Peyer's patch (tissue), 4 donors: ENCODE results near the gene PAX2. TPM values are rescaled to one million over a fixed set of nuclear protein-coding genes. Genes with fewer than 3 reads are reported as not detected.

ENCODE experiments used
- DNase-seq, 3 donors: peaks; one replicate each; pipeline ENCODE4 v3.0.0-alpha.2; 2017 to 2019
- H3K27ac ChIP-seq, 4 donors: fragments of 200-600 bp; sonication (generic); one replicate each; pipeline ENCODE4 v1.5.1; 2016 to 2019
- H3K27me3 ChIP-seq, 2 donors: fragments of 200-600 bp; sonication (generic); one replicate each; pipeline ENCODE4 v1.5.1; 2019
- H3K36me3 ChIP-seq, 3 donors: fragments of 200-600 bp; sonication (generic); one replicate each; pipeline ENCODE4 v1.5.1; 2016 to 2019
- H3K4me1 ChIP-seq, 4 donors: fragments of 200-600 bp; sonication (generic); one replicate each; pipeline ENCODE4 v1.5.1; 2016 to 2019
- H3K4me3 ChIP-seq, 4 donors: fragments of 200-600 bp; sonication (generic); 1 replicate in 3 of 4; 2 replicates in 1 of 4; pipeline ENCODE4 v1.5.1; 2016 to 2019; ENCODE audit warnings: mild to moderate bottlenecking in 1 of 4
- H3K9me3 ChIP-seq, 4 donors: fragments of 200-600 bp; sonication (generic); one replicate each; pipeline ENCODE4 v1.5.1; 2016 to 2019; ENCODE audit warnings: mild to moderate bottlenecking in 1 of 4
- CTCF ChIP-seq, 6 experiments: fragments of 450-650 bp in 4 of 6; fragments of 200-600 bp in 2 of 6; sonication (generic) in 1 of 6; IDR thresholded peaks; one replicate each; pipeline ENCODE4 v1.5.1; 2017 to 2019; ENCODE audit warnings: antibody characterized with exemption in 6 of 6, mild to moderate bottlenecking in 3 of 6, moderate library complexity in 1 of 6
- POLR2A ChIP-seq, 2 donors: fragments of 450-650 bp; IDR thresholded peaks; one replicate each; pipeline ENCODE4 v1.5.1; 2017; ENCODE audit warnings: antibody characterized with exemption in 2 of 2, mild to moderate bottlenecking in 2 of 2, moderate library complexity in 2 of 2
- total RNA-seq, 4 donors: library from RNA; depleted of rRNA; stranded (reverse); fragments of >200 nt; gene quantifications; one replicate each; pipeline ENCODE4 v1.1.0, GENCODE V29; 2016

Gene PAX2
- total RNA-seq, 4 donors from 2014 or later, result not detected

GRCh38 chr10:100825325-100825875 lies 80.0 kb downstream of the PAX2 start:
- no peak overlapping the region for H3K27ac ChIP-seq
- H3K4me1 ChIP-seq, result peaks cover 0 to 34% (median 18%) of the 10 kb centered on the region in 4 donors
- no peak overlapping the region for H3K4me3 ChIP-seq
- H3K36me3 ChIP-seq, result no peaks in the 10 kb centered on the region
- peaks cover 0 to 50% of the 10 kb centered on the region in 2 donors for H3K27me3 ChIP-seq
- peaks cover 0 to 3% (median 0%) of the 10 kb centered on the region in 4 donors for H3K9me3 ChIP-seq
- no peak for DNase-seq
- TF ChIP-seq POLR2A (IDR thresholded peaks at IDR 0.05), result no peak
- TF ChIP-seq CTCF (IDR thresholded peaks at IDR 0.05), result no peak

- Histone ChIP-seq H3K4me1 (peaks cover 0 to 34% (median 18%) of the 10 kb centered on the region in 4 donors), H3K9me3 (peaks cover 0 to 3% (median 0%) of the 10 kb centered on the region in 4 donors), H3K4me3 (peak overlapping the region; percentile 25 to 58 (median 53)), H3K36me3 (no peaks in the 10 kb centered on the region), H3K27me3 (peaks cover 0 to 55% of the 10 kb centered on the region in 2 donors), H3K27ac (no peak overlapping the region)
- TF ChIP-seq CTCF (IDR thresholded peaks at IDR 0.05) (no peak), POLR2A (IDR thresholded peaks at IDR 0.05) (no peak)
- DNase-seq, result no peak
Observed at GRCh38 chr10:100826031-100826651, 80.8 kb downstream of the PAX2 start.

- H3K4me3 ChIP-seq, result peak overlapping the region; percentile 25 to 58 (median 53)
- peaks cover 0 to 34% (median 18%) of the 10 kb centered on the region in 4 donors for H3K4me1 ChIP-seq
- H3K36me3 ChIP-seq, result no peaks in the 10 kb centered on the region
- H3K9me3 ChIP-seq, result peaks cover 0 to 3% (median 0%) of the 10 kb centered on the region in 4 donors
- TF ChIP-seq POLR2A (IDR thresholded peaks at IDR 0.05), result no peak
- no peak for TF ChIP-seq CTCF (IDR thresholded peaks at IDR 0.05)
- no peak overlapping the region for H3K27ac ChIP-seq
- H3K27me3 ChIP-seq, result peaks cover 0 to 57% of the 10 kb centered on the region in 2 donors
- no peak for DNase-seq
Observed at GRCh38 chr10:100826661-100826982, 81.2 kb downstream of the PAX2 start.

- DNase-seq, result peak in 2 of 3 donors; percentile 42 to 54
- peaks cover 0 to 57% of the 10 kb centered on the region in 2 donors for H3K27me3 ChIP-seq
- TF ChIP-seq POLR2A (IDR thresholded peaks at IDR 0.05) (no peak), CTCF (IDR thresholded peaks at IDR 0.05) (peak in 4 of 6 experiments; percentile 6 to 18 (median 12))
Observed at GRCh38 chr10:100826983-100827818, 81.8 kb downstream of the PAX2 start.

GRCh38 chr10:100827819-100828737 lies 82.7 kb downstream of the PAX2 start:
- DNase-seq, result peak in 2 of 3 donors; percentile 38 to 58
- Histone ChIP-seq H3K4me1 (peaks cover 0 to 34% (median 18%) of the 10 kb centered on the region in 4 donors), H3K36me3 (no peaks in the 10 kb centered on the region), H3K27ac (no peak overlapping the region), H3K9me3 (peaks cover 0 to 3% (median 0%) of the 10 kb centered on the region in 4 donors), H3K27me3 (peaks cover 0 to 57% of the 10 kb centered on the region in 2 donors), H3K4me3 (peak overlapping the region; percentile 25 to 58 (median 53))
- TF ChIP-seq CTCF (IDR thresholded peaks at IDR 0.05), result no peak
- TF ChIP-seq POLR2A (IDR thresholded peaks at IDR 0.05), result no peak

More at GRCh38 chr10:100826983-100827818, 81.8 kb downstream of the PAX2 start:
- H3K27ac ChIP-seq, result no peak overlapping the region
- H3K4me1 ChIP-seq, result peaks cover 0 to 34% (median 18%) of the 10 kb centered on the region in 4 donors
- H3K9me3 ChIP-seq, result peaks cover 0 to 3% (median 0%) of the 10 kb centered on the region in 4 donors
- H3K4me3 ChIP-seq, result peak overlapping the region; percentile 25 to 58 (median 53)
- H3K36me3 ChIP-seq, result no peaks in the 10 kb centered on the region
